Measurements from ENCODE around the gene LALBA.
"Not testable (repeated sequence)": the region's sequence is repeated elsewhere in the genome, so short reads cannot be mapped to it uniquely, and the experiment has no call there.

The LALBA gene

GRCh38 chr12:48532601-48533000 is 37.2 kb downstream of the LALBA start:
- H3K27ac ChIP-seq (ENCODE audit: insufficient read depth in 1 of 2, low read depth in 1 of 2, low read length in 2 of 2, poor library complexity in 1 of 2, severe bottlenecking in 2 of 2): no peak overlapping the region
- H3K27me3 ChIP-seq (replicated peaks in 2 of 5; ENCODE audit: control insufficient read depth in 4 of 5, insufficient read depth in 5 of 5, low read length in 4 of 5): peaks cover 0 to 2% (median 0%) of the 10 kb centered on the region in 5 experiments
- DNase-seq: no peak
- H3K36me3 ChIP-seq (ENCODE audit: control insufficient read depth in 4 of 4, insufficient read depth in 4 of 4, low read length in 3 of 4): no peaks in the 10 kb centered on the region
- H3K4me3 ChIP-seq (ENCODE audit: control insufficient read depth in 1 of 7, extremely low read depth in 1 of 7, insufficient read depth in 4 of 7, low read depth in 2 of 7, low read length in 6 of 7): no peak overlapping the region
- ChIA-PET POLR2A (no interaction called here), CTCF (no interaction called here)
- H3K9me3 ChIP-seq (ENCODE audit: control extremely low read depth in 1 of 5, control insufficient read depth in 4 of 5, insufficient read depth in 2 of 5, low read depth in 1 of 5, low read length in 4 of 5): no peaks in the 10 kb centered on the region
- no peaks in the 10 kb centered on the region for H3K4me1 ChIP-seq (ENCODE audit: control extremely low read depth in 1 of 4, control insufficient read depth in 4 of 4, insufficient read depth in 4 of 4, low read length in 3 of 4)

- Histone ChIP-seq H3K36me3 (ENCODE audit: control insufficient read depth in 4 of 4, insufficient read depth in 4 of 4, low read length in 3 of 4) (no peaks in the 10 kb centered on the region), H3K27ac (ENCODE audit: insufficient read depth in 1 of 2, low read depth in 1 of 2, low read length in 2 of 2, poor library complexity in 1 of 2, severe bottlenecking in 2 of 2) (no peak overlapping the region), H3K27me3 (replicated peaks in 2 of 5; ENCODE audit: control insufficient read depth in 4 of 5, insufficient read depth in 5 of 5, low read length in 4 of 5) (peaks cover 0 to 2% (median 0%) of the 10 kb centered on the region in 5 experiments), H3K9me3 (ENCODE audit: control extremely low read depth in 1 of 5, control insufficient read depth in 4 of 5, insufficient read depth in 2 of 5, low read depth in 1 of 5, low read length in 4 of 5) (no peaks in the 10 kb centered on the region), H3K4me3 (ENCODE audit: control insufficient read depth in 1 of 7, extremely low read depth in 1 of 7, insufficient read depth in 4 of 7, low read depth in 2 of 7, low read length in 6 of 7) (no peak overlapping the region), H3K4me1 (ENCODE audit: control extremely low read depth in 1 of 4, control insufficient read depth in 4 of 4, insufficient read depth in 4 of 4, low read length in 3 of 4) (no peaks in the 10 kb centered on the region)
- POLR2A ChIA-PET: no interaction called here
- DNase-seq: no peak
- WGBS (ENCODE audit: insufficient coverage): 96% methylated on average over 42 of the region's 44 CpGs
- CTCF ChIA-PET: no interaction called here
Observed at GRCh38 chr12:48527891-48528670, 41.8 kb downstream of the LALBA start.

- Histone ChIP-seq H3K9me3 (ENCODE audit: control extremely low read depth in 1 of 5, control insufficient read depth in 4 of 5, insufficient read depth in 2 of 5, low read depth in 1 of 5, low read length in 4 of 5) (no peaks in the 10 kb centered on the region), H3K27me3 (replicated peaks in 2 of 5; ENCODE audit: control insufficient read depth in 4 of 5, insufficient read depth in 5 of 5, low read length in 4 of 5) (peaks cover 0 to 2% (median 0%) of the 10 kb centered on the region in 5 experiments), H3K36me3 (ENCODE audit: control insufficient read depth in 4 of 4, insufficient read depth in 4 of 4, low read length in 3 of 4) (no peaks in the 10 kb centered on the region), H3K4me3 (ENCODE audit: control insufficient read depth in 1 of 7, extremely low read depth in 1 of 7, insufficient read depth in 4 of 7, low read depth in 2 of 7, low read length in 6 of 7) (no peak within 1 kb of the TSS), H3K4me1 (ENCODE audit: control extremely low read depth in 1 of 4, control insufficient read depth in 4 of 4, insufficient read depth in 4 of 4, low read length in 3 of 4) (no peaks in the 10 kb centered on the region), H3K27ac (ENCODE audit: insufficient read depth in 1 of 2, low read depth in 1 of 2, low read length in 2 of 2, poor library complexity in 1 of 2, severe bottlenecking in 2 of 2) (no peak within 1 kb of the TSS)
- CTCF ChIA-PET: no interaction called here
- POLR2A ChIA-PET: no interaction called here
- no peak for DNase-seq
- 91% methylated on average over 4 of the region's 5 CpGs for WGBS (ENCODE audit: insufficient coverage)
Observed at GRCh38 chr12:48525332-48525731, 44.5 kb downstream of the LALBA start, which contains the start of gene OR8S1. TSS of gene OR8S1 (plus strand) at chr12:48525632. CDS start at chr12:48525632, 0 bp downstream.

GRCh38 chr12:48520381-48520780 is 49.5 kb downstream of the LALBA start:
- WGBS (ENCODE audit: insufficient coverage): 89% methylated on average over 17 of the region's 24 CpGs
- H3K36me3 ChIP-seq (ENCODE audit: control insufficient read depth in 4 of 4, insufficient read depth in 4 of 4, low read length in 3 of 4); H3K4me1 ChIP-seq (ENCODE audit: control extremely low read depth in 1 of 4, control insufficient read depth in 4 of 4, insufficient read depth in 4 of 4, low read length in 3 of 4); CTCF ChIA-PET; H3K27ac ChIP-seq (ENCODE audit: insufficient read depth in 1 of 2, low read depth in 1 of 2, low read length in 2 of 2, poor library complexity in 1 of 2, severe bottlenecking in 2 of 2); H3K4me3 ChIP-seq (ENCODE audit: control insufficient read depth in 1 of 7, extremely low read depth in 1 of 7, insufficient read depth in 4 of 7, low read depth in 2 of 7, low read length in 6 of 7); H3K9me3 ChIP-seq (ENCODE audit: control extremely low read depth in 1 of 5, control insufficient read depth in 4 of 5, insufficient read depth in 2 of 5, low read depth in 1 of 5, low read length in 4 of 5); DNase-seq; H3K27me3 ChIP-seq (replicated peaks in 2 of 5; ENCODE audit: control insufficient read depth in 4 of 5, insufficient read depth in 5 of 5, low read length in 4 of 5); POLR2A ChIA-PET: not testable (repeated sequence)

All from common myeloid progenitor, CD34-positive (primary cell).